K562 (cell line): Measurements from ENCODE around the gene LRRC8C.

Experiments used
- EZH2 ChIP-seq: IDR thresholded peaks from 2 replicates; pipeline ENCODE4 v1.6.1; 2012; ENCODE audit warnings: low read depth, mild to moderate bottlenecking, inconsistent platforms, low read length, borderline replicate concordance
- XRCC5 ChIP-seq: fragments of 200-400 bp; formaldehyde crosslinking; IDR thresholded peaks from 2 replicates; pipeline ENCODE4 v1.6.1; 2017; ENCODE audit warnings: low read depth, mild to moderate bottlenecking, low read length
- ZNF274 ChIP-seq: IDR thresholded peaks from 2 replicates; pipeline ENCODE4 v1.6.1; 2011; ENCODE audit warnings: low read depth, mild to moderate bottlenecking, low read length, moderate library complexity, borderline replicate concordance
- TF ChIP-seq, protein P1 (sequence below), 3 experiments: IDR thresholded peaks in 2 of 3; conservative IDR thresholded peaks in 1 of 3; 2 replicates each; pipeline ENCODE4 v1.5.1; 2011 to 2012; ENCODE audit warnings: low read length in 3 of 3, mild to moderate bottlenecking in 3 of 3, control low read depth in 2 of 3, improper control_type of control experiment in 1 of 3, inconsistent platforms in 1 of 3, low read depth in 1 of 3, mixed read lengths in 1 of 3, moderate library complexity in 1 of 3; ENCODE audit not compliant: insufficient read depth in 2 of 3

- TF ChIP-seq, protein P1, sequence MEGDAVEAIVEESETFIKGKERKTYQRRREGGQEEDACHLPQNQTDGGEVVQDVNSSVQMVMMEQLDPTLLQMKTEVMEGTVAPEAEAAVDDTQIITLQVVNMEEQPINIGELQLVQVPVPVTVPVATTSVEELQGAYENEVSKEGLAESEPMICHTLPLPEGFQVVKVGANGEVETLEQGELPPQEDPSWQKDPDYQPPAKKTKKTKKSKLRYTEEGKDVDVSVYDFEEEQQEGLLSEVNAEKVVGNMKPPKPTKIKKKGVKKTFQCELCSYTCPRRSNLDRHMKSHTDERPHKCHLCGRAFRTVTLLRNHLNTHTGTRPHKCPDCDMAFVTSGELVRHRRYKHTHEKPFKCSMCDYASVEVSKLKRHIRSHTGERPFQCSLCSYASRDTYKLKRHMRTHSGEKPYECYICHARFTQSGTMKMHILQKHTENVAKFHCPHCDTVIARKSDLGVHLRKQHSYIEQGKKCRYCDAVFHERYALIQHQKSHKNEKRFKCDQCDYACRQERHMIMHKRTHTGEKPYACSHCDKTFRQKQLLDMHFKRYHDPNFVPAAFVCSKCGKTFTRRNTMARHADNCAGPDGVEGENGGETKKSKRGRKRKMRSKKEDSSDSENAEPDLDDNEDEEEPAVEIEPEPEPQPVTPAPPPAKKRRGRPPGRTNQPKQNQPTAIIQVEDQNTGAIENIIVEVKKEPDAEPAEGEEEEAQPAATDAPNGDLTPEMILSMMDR (IDR thresholded peaks at IDR 0.05 in 2 of 3, conservative IDR thresholded peaks at IDR 0.05 in 1 of 3; ENCODE audit: insufficient read depth in 2 of 3, low read depth in 1 of 3, low read length in 3 of 3) = no peak
- TF ChIP-seq EZH2 (no peak), XRCC5 (no peak), ZNF274 (no peak)
These were observed 91.6 kb downstream of the LRRC8C start for GRCh38 chr1:89724369-89725010.
